Measurements from ENCODE around the gene LUZP4.
"Not testable (repeated sequence)": the region's sequence is repeated elsewhere in the genome, so short reads cannot be mapped to it uniquely, and the experiment has no call there.

The LUZP4 gene, protein sequence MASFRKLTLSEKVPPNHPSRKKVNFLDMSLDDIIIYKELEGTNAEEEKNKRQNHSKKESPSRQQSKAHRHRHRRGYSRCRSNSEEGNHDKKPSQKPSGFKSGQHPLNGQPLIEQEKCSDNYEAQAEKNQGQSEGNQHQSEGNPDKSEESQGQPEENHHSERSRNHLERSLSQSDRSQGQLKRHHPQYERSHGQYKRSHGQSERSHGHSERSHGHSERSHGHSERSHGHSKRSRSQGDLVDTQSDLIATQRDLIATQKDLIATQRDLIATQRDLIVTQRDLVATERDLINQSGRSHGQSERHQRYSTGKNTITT

DNA sequence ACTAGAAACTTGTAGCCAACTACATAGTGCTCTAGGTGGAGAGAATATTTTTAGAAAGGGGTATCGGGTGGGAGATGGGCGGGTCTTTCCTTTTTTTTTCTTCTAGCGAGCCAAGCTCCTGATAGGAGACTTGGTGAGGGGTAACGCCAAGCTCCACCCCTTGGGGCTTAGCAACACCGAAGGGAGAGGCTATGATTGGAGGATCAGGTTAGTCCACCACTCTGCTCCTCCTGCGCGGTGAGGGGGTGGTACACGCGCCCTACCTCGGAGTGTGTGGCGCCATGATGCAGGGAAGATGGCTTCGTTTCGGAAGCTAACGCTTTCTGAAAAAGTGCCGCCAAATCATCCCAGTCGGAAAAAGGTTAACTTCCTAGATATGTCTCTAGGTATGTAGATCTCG is at the start of gene LUZP4:
LUZP4 (plus strand) TSS at position 251 of the 400 bp plus-strand sequence; CDS start at position 296, 45 bp downstream.
- DNase-seq (ENCODE audit: low read depth in 2 of 2) = no peak

DNA sequence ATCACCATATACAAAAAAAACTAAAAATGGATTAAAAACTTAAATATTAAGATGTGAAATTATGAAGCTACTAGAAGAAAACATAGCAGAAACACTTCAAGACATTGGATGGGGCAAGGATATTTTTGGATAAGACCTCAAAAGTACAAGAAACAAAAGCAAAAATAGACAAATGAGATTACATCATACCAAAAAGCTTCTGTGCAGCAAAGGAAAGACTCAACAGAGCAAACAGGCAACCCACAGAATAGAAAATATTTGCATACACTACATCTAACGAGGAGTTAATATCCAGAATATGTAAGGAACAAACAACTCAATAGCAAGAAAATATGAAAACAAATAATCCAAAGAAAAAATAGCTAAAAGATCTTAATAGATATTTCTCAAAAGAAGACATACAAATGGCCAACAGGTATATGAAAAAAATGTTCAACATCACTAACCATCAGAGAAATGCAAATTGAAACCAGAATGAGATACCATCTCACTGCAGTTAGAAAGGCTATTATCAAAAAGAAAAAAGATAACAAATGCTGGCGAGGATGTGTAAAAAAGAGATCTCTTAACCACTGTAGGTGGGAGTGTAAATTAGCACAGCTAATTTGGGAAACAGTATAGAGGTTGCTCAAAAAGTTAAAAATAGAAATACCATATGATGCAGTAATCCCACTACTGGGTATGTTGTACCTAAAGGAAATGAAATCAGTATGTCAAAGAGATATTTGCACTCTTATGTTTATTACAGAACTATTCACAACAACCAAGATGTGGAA is 37.9 kb upstream of the LUZP4 start:
- DNase-seq (ENCODE audit: low read depth in 2 of 2) = no peak

DNA sequence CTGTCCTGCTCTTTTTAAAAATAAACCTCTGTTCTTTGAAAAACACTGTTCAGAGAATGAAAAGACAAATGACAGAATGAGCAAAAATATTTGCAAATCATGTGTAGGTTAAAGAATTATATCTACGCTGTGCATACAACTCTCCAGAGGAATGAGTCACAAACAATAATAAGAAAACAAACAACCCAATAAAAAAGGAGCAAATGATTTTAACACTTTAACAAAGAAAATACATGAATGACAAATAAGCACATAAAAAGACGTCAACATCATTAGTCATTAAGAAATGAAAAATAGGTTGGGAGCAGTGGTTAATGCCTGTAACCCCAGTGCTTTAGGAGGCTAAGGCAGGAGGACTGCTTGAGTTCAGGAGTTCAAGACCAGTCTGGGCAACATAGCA is 34.5 kb upstream of the LUZP4 start:
- no peak for DNase-seq (ENCODE audit: low read depth in 2 of 2)

DNA sequence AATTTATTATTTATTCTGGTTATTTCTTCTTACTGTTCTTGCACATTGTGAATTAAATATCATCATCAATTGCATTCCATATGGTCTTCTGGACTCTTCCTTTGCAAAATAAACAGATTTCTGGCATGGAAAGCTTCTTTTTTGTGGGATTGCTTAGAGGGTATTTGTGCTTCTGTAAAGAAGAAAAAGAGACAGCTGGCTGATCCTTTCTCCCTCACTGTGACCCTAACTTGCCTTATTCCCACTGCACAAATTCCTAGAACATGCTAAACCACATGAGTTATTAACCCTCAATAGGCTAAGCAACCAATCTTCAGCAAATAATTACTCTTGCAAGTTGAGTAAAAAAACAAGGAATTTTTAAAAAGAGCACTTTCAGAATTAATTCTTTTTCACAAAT is 31.8 kb upstream of the LUZP4 start:
- no peak for DNase-seq (ENCODE audit: low read depth in 2 of 2)

DNA sequence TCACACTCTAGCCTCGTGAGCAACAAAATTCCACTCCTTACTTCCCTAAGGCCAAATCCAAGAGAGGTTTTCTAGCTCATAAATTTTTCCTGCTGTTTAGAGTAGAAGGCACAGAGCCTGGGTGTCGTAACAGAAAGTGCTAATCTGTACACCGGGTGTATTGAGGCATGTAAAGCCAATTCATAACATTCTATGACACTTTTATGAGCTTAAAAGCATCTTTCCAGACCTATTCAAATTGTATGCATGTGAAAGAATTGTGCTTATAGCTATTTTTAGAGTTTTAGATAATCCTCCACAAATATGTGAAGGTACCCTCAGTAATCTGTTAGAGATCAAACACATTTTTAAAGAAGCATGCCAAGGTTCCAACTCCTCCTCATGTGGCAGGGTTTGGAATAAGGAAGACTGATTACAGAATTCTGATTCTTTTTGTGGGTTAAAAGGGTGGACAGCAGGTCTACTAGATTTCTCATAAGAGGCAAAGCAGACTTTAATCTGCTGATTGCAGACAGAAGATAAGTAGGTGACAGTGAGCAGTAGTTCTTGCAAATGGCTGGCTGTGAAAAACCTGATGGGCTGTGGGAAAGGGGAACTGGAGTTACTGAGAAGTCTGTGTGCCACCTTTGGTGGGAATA is 30.2 kb upstream of the LUZP4 start:
- DNase-seq (ENCODE audit: low read depth in 2 of 2) = peak; percentile 64 to 65

DNA sequence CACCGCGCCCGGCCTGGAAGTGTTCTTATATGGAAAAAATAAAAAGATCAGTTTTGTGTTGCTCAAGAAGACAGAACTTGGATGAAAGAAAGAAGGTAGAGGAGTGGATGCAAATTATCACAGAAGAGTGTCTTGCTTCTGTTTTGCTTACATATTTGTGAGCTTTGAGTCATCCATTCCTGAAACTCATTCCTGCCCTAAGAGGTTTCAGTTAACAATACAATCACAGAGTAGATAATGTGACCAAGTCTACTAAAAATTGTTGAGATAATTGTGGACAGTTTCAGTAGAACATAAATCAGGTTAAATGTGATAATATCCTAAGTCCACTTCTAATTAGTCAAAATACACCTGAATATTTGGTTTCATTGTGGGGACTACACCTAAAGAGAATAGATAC is 29.2 kb upstream of the LUZP4 start:
- no peak for DNase-seq (ENCODE audit: low read depth in 2 of 2)

DNA sequence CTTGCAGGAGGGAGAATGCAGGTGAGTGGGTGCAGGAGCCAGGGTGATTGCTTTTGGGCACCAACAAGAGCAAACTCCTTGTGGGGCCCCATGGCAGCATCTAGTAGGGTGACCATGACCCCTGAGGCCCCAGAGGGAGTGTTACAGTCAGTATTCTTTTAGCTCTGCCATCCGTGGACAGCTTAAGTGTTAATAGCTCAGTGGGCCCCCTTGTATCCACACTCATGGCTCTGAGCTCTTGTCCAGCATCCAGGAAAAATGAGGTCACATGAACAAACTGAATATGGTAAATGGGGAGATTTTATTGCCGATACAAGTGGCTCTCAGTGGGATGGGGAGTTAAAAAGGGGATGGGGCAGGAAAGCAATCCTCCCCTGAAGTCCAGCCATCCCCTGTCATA is 28.4 kb upstream of the LUZP4 start:
- no peak for DNase-seq (ENCODE audit: low read depth in 2 of 2)

DNA sequence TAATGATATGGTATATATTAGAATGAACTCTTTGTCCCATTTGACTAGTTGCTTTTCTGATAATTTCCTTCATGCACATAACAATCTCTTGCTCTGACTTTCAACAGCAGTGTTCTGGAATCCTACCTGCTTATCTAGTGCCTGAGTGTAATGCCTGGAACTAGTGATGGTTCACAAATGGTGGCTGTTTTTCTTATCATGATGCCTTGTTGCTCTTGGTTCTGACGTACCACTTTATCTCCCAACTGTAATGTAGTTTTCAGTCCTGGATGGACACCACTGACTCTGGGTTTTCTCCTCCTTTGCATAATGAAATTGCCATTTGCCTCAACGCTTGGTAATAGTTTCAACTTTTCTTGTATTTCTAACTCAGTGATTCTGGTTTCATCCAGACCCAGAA is 25.5 kb upstream of the LUZP4 start:
- DNase-seq (ENCODE audit: low read depth in 2 of 2) = no peak

DNA sequence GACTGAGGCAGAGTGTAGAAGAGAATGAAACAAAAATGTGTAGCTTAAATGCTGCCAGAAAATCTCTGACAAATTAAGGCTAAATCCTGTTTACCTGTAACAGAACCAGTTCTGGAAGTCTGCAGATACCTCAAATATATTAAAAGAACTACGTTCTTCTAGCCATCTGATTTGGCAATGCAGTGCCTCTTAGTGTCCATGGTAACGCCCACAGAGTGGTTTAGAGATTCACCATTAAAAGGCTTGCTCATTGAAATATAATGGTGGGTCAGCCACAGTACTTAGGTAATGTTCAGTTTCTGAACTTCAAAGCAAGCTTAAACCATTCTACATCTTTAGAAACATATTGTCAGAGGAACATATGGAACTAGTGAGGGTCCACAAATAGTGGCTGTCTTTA is 23.2 kb upstream of the LUZP4 start:
- no peak for DNase-seq (ENCODE audit: low read depth in 2 of 2)

DNA sequence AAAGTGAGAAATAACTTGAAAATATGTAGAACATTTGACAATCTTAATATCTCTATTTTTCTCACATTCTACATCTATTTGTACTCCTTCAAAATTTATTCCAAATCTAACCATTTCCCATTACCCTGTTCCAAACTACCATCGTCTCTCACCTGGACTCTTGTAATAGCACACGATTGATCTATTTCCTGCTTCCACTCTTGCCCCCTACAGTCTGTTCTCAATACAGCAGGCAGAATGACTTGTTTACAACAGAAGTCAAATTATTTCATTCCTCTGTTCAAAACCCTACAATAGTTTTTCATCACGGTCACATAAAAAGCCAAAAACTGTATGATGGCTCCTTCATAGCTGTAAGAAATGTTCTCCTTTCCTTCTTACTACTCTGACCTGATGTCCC is 21.1 kb upstream of the LUZP4 start:
- no peak for DNase-seq (ENCODE audit: low read depth in 2 of 2)

DNA sequence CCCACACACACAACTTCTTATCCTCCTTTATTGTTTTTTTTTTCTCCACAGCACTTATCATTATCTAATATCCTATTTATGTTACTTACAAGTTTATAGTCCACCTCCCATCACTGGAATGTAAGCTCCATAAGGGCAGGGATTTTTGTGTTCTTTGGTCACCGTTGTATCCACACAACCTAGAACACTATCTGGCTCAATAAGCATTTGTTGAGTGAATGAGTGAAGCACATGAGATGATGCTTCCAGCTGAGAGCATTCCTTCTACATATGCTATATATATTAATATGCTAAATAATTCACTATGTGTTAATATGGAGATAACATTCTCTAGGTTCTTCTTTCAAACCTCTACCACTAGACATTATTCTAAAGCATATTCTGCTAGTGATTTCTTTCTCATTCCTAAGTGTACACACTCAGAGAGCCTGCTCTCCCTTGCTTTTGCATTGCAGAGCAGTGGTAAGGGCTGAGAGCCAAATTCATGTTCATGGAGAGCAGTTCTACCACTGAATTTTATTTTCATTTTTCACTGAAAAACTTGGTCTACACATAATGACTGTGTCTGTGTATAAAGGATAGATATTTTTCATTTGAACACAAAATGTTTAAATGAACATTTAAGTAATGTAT is 20.3 kb upstream of the LUZP4 start:
- no peak for DNase-seq (ENCODE audit: low read depth in 2 of 2)

DNA sequence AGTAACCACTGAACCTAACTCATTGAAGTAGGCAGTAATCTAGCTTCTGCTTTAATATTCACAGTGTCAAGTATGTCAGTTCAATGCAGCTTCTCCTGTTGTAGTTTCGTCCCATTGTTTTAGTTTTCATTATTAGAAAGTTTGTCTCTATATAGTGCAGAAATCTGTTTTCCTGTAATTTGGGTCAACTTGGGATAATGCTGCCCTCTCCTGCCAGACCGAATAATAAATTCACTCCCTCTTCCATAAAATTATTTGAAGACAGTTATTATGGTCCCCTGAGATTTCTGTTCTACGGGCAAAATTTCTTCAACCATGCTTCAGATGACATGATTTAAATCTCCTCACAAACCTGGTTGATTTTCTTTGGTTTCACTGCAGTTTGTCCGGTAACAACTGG is 4.6 kb upstream of the LUZP4 start:
- peak in 1 of 2 experiments; percentile 0 for DNase-seq (ENCODE audit: low read depth in 2 of 2)

DNA sequence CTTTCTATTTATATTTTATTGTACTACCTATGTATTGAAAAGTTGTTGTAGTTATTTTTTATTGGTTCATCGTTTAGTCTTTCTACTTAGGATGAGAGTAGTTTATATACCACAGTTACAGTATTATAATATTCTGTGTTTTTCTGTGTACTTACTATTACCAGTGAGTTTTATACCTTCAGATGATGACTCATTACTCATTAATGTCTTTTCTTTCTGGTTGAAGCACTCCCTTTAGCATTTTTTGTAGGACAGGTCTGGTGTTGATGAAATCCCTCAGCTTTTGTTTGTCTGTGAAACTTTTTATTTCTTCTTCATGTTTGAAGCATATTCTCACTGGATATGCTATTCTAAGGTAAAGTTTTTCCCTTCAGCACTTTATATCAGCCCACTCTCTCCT is 7.7 kb downstream of the LUZP4 start:
- no peak for DNase-seq (ENCODE audit: low read depth in 2 of 2)

DNA sequence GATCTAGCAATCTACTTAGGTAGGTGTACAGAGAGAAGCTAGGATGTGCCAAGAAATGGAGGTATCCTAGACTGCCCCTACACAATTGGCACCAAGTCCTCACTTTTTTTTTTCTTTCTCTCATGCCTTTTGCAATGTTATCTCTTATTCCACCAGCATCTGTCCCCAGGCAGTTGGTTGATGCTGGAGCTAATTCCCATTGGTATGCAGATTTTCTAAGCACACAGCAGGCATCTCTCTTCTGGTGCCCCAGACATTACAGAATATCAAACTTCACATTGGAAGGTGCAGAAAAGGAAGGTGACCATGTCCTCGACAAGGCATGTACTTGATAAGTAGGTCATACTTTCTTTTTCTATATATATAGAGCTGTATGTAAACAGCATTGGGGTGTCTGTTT is 21.6 kb downstream of the LUZP4 start:
- no peak for DNase-seq (ENCODE audit: low read depth in 2 of 2)

DNA sequence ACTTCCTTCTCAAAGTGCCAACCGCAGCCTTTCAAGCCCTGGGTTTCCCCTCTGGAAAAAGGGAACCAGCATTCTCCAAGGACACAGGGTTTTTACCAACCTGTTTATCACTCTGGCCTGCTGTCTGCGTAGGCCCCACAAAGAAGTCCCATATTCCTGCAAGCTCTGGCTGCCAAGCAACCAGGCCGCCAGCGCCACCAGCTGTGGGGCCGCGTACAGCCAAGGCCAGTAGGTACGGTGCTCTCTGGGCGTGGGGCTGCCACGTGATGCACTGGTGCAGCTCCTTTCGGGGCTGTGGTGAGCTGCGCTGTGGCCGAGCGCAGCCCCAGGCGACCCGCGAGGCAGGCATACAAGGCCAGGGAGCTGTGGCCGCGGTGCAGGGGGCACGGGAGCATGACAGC is 22.1 kb downstream of the LUZP4 start:
- DNase-seq (ENCODE audit: low read depth in 2 of 2) = no peak

DNA sequence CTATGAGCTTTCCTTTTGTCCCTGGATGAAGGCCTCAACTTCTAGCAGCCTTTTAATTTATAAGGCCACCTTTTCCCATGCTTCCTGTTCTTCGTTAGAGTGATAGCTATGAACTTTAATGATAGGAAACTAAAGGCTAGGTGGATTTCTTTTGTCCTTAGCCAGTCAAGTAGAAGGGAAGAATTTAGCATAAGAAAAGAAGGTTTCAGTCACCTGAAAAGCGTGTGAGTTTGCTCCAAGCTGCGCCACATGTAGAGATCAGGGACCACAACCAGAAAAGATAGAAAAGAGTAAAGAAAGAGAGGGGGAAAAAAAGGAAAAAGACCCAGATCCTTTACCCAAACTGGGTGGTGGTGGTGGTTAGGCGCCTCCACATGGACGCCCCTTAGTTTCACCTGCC is 28.6 kb downstream of the LUZP4 start:
- DNase-seq (ENCODE audit: low read depth in 2 of 2) = no peak

DNA sequence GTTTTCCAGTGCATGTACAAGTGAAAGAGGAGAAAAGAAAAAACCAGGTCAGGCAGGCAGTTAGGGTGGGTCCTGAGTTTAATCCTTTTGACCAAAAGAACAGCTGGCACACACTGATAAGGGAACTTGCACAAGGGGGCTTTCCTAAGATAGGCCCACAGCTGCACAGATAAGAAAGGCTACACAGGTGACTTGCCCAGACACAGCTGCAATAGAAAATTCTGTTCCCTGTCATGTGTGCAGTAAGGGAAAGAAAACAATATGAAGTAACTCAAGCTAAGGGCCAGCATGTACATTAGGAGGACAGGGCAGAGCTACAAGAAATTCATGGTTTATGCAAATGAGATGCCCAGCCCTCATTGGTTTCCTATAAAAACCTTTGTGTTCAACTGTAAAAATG is 32.9 kb downstream of the LUZP4 start:
- DNase-seq (ENCODE audit: low read depth in 2 of 2) = no peak

DNA sequence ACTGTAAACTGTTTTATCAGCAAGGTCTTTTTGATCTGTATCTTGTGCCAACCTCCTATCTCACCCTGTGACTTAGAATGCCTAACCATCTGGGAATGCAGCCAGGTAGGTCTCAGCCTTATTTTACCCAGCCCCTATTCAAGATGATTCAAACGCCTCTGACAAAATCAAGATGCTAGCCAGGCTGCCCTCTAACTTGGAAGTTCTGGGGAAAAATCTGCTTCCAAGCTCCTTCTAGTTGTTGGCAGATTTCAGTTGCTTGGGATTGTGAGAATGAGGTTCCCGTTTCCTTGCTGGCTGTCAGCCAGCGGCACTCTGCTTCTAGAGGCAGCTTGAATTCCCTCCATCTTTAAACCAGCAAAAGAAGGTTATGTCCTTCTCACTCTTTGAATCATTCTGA is 34.7 kb downstream of the LUZP4 start:
- peak; percentile 6 to 23 for DNase-seq (ENCODE audit: low read depth in 2 of 2)

DNA sequence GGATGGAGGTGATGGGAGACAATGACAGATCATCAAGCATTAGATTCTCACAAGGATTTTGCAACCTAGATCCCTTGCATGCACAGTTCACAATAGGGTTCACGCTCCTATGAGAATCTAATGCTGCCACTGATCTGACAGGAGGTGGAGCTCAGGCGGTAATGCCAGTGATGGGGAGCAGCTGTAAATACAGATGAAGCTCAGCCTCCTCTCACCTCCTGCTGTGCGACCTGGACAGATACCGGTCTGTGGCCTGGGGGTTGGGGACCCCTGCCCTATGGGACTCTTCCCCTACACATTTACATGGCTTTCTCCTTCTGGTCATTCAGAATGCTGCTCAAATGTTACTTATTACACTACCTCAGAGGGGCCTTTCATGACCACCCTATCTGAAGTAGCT is 39.8 kb downstream of the LUZP4 start:
- not testable (repeated sequence) for DNase-seq (ENCODE audit: low read depth in 2 of 2)

DNA sequence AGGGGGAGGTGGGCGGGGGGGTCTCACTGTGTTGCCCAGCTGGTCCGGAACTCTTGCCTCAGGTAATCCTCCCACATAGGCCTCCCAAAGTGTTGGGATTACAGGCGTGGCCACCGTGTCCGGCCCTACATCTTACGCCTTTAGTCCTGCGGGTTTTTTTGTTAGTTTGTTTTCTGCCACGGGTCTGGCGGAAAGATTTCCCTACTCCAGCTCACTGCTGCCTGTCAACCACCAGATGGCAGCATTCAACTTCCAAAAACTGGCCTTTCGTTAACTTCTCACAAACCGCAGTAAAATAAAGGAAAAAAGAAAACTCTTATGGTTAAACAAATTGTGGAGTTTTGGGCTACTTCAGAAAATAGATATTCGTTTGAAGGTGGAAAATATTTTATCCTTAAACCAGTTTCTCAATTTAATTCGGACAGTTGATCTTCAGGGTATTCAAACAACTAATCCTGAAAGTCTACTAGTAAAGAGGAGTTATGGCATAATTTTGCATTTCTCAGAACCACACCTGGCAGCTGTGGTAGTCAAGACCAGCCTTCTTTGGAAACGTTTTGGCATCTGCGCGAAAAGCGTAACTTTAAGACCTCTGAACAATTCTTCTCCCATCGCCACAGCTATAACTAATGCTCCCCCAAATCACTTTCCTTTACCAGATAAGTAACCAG is 41.1 kb downstream of the LUZP4 start:
- peak; percentile 27 to 44 for DNase-seq (ENCODE audit: low read depth in 2 of 2)

DNA sequence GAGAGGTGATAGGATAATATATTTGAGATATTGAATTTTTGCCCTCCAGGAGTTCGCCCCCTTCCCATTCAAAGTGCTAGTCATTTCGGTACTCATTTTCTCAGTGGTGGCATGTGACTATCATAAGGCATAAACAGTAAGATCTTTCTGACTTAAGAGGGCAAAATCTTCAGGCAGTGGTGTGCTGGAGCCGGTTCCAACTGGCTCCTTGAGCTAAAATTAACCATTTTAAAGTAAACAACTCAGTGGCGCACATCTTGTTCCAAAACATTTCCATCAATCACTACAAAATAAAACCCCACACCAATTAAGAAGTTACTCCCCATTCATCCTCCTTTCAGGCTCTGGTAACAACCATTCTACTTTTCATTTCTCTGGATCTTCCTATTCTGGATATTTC is 43.3 kb downstream of the LUZP4 start:
- DNase-seq (ENCODE audit: low read depth in 2 of 2) = no peak

DNA sequence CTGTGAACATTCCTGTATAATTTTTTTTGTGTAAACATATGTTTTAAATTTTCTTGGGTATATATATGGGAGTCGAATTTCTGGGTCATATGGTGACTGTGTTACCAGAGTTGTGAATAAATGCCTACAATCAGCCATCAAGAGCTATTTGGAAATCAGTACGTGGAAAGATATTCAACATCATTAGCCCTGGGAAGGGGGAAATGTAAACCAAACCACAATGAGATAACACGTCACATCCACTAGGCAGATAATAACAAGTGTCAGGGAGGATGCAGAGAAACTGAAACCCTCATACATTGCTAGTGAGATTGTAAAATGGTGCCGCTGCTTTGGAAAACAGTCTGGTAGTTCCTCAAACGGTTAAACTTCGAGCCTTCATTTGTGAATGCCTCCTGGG is 43.9 kb downstream of the LUZP4 start:
- DNase-seq (ENCODE audit: low read depth in 2 of 2) = no peak

Measured in fibroblast of skin of left quadriceps (primary cell).